Measurements from ENCODE around the gene TMEM41A. TPM values are rescaled to one million over a fixed set of nuclear protein-coding genes. Genes with fewer than 3 reads are reported as not detected.
"Not testable (repeated sequence)": the region's sequence is repeated elsewhere in the genome, so short reads cannot be mapped to it uniquely, and the experiment has no call there.

Gene TMEM41A
- total RNA-seq, 1 donor from 2014 or later, result 15.9 TPM

DNA sequence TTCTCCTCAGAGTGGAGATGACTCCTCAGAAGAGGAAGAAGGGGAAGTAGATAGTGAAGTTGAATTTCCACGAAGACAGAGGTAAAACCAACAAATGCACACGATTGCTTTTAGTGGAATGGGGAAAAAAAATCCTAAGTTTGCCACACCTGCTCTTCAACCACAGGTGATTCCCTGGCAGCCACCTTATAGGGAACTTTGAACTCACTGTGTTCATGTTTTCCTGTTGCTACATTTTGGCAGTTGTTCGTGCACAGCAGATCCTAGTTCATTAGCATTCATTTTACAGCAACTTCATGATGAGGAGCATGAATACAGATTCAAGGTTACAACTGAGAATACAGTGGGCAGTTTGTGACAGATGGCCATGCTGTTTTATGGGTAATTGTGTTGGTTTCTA lies 21.5 kb downstream of the TMEM41A start:
- Mint-ChIP-seq H3K27ac (ENCODE audit: unreplicated experiment) (no peak overlapping the region), H3K4me1 (ENCODE audit: low read depth) (no peaks in the 10 kb centered on the region), H3K36me3 (ENCODE audit: low read depth) (peaks cover 26% of the 10 kb centered on the region), H3K9me3 (ENCODE audit: low read depth) (no peaks in the 10 kb centered on the region), H3K4me3 (ENCODE audit: unreplicated experiment) (no peak overlapping the region), H3K27me3 (ENCODE audit: low read depth) (no peaks in the 10 kb centered on the region)
- DNase-seq (ENCODE audit: low spot score), result no peak
- TF ChIP-seq, protein P1, sequence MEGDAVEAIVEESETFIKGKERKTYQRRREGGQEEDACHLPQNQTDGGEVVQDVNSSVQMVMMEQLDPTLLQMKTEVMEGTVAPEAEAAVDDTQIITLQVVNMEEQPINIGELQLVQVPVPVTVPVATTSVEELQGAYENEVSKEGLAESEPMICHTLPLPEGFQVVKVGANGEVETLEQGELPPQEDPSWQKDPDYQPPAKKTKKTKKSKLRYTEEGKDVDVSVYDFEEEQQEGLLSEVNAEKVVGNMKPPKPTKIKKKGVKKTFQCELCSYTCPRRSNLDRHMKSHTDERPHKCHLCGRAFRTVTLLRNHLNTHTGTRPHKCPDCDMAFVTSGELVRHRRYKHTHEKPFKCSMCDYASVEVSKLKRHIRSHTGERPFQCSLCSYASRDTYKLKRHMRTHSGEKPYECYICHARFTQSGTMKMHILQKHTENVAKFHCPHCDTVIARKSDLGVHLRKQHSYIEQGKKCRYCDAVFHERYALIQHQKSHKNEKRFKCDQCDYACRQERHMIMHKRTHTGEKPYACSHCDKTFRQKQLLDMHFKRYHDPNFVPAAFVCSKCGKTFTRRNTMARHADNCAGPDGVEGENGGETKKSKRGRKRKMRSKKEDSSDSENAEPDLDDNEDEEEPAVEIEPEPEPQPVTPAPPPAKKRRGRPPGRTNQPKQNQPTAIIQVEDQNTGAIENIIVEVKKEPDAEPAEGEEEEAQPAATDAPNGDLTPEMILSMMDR (IDR thresholded peaks at IDR 0.05), result no peak

DNA sequence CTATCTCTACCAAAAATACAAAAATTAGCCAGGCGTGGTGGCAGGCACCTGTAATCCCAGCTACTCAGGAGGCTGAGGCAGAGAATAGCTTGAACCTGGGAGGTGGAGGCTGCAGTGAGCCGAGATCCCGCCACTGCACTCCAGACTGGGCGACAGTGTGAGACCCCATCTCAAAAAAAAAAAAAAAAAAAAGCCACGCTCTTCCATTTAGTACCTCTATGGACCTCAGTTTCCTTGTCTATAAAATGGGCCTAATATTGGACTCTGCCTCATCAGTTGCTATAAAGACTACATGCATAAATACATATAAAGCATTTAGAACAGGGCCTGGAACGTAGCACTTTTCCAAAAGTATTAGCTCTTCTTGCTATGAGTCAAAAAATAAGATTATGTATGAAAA lies 23.9 kb downstream of the TMEM41A start:
- H3K36me3 Mint-ChIP-seq (ENCODE audit: low read depth), result peaks cover 18% of the 10 kb centered on the region
- H3K4me3 Mint-ChIP-seq (ENCODE audit: unreplicated experiment); H3K27ac Mint-ChIP-seq (ENCODE audit: unreplicated experiment); H3K27me3 Mint-ChIP-seq (ENCODE audit: low read depth); H3K4me1 Mint-ChIP-seq (ENCODE audit: low read depth); DNase-seq (ENCODE audit: low spot score); H3K9me3 Mint-ChIP-seq (ENCODE audit: low read depth): not testable (repeated sequence)

DNA sequence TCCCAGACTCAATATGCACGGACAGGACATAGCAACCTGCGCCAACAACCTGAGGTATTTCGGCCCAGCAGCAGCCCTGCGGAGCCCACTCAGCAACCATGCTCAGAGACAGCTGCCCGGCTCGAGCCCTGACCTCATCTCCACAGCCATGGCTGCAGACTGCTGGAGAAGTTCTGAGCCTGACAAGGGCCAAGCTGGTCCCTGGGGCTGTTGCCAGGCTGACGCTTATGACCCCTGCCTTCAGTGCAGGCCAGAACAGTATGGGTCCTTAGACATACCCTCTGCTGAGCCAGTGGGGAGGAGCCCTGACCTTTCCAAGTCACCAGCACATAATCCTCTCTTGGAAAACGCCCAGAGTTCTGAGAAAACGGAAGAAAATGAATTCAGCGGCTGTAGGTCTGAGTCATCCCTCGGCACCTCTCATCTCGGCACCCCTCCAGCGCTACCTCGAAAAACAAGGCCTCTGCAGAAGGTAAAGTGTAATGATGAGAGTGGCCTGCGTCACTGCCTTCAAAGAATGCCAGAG lies 25.5 kb downstream of the TMEM41A start:
- DNase-seq (ENCODE audit: low spot score), result no peak
- H3K9me3 Mint-ChIP-seq (ENCODE audit: low read depth), result no peaks in the 10 kb centered on the region
- H3K27me3 Mint-ChIP-seq (ENCODE audit: low read depth), result no peaks in the 10 kb centered on the region
- H3K36me3 Mint-ChIP-seq (ENCODE audit: low read depth), result peaks cover 25% of the 10 kb centered on the region
- H3K4me3 Mint-ChIP-seq (ENCODE audit: unreplicated experiment), result no peak overlapping the region
- no peaks in the 10 kb centered on the region for H3K4me1 Mint-ChIP-seq (ENCODE audit: low read depth)
- TF ChIP-seq, protein P1 (IDR thresholded peaks at IDR 0.05), result no peak
- H3K27ac Mint-ChIP-seq (ENCODE audit: unreplicated experiment), result no peak overlapping the region

DNA sequence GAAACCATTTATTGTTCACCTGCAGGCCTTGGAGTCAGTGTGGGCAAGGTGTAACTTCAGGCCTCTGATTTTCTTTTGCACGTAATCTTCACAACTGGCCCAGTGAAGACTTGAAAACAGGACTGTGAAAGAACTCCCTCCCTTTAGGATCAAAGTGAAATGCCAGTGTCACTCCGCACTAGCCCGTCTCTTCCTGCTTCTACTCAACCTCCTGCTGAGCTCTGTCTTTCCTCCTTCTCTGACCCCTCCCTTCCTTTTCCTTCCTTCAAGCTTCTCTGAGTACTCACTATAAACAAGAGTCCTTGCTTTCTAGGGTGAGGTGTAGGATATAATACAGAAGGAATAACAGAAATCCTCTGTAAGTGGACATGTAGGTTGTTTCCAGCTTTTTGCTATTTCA lies 28.5 kb downstream of the TMEM41A start:
- Mint-ChIP-seq H3K27me3 (ENCODE audit: low read depth) (no peaks in the 10 kb centered on the region), H3K27ac (ENCODE audit: unreplicated experiment) (no peak overlapping the region), H3K4me3 (ENCODE audit: unreplicated experiment) (no peak overlapping the region), H3K9me3 (ENCODE audit: low read depth) (no peaks in the 10 kb centered on the region), H3K36me3 (ENCODE audit: low read depth) (peaks cover 33% of the 10 kb centered on the region), H3K4me1 (ENCODE audit: low read depth) (no peaks in the 10 kb centered on the region)
- TF ChIP-seq, protein P1 (IDR thresholded peaks at IDR 0.05), result no peak
- no peak for DNase-seq (ENCODE audit: low spot score)

DNA sequence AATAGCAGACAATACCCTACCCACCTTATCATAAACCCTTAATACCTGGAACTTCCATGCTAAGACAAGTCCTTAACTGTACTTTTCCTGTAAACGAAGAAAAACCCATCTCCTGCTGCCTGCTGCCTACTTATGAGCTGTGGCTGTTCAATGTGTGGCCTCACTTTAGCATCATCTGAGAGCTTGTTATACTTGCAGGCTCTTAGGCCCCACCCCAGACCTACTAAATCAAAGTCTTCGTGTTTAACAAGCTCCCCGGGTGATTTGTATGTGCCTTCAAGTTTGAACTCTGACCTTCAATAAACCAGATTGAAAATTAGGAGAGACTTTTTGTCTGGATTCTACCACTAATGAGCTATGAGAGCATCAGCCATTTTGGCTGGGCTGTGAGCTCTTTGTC lies 29.3 kb downstream of the TMEM41A start:
- Mint-ChIP-seq H3K4me1 (ENCODE audit: low read depth) (no peaks in the 10 kb centered on the region), H3K27me3 (ENCODE audit: low read depth) (no peaks in the 10 kb centered on the region), H3K4me3 (ENCODE audit: unreplicated experiment) (no peak overlapping the region), H3K36me3 (ENCODE audit: low read depth) (peaks cover 33% of the 10 kb centered on the region), H3K9me3 (ENCODE audit: low read depth) (no peaks in the 10 kb centered on the region), H3K27ac (ENCODE audit: unreplicated experiment) (no peak overlapping the region)
- TF ChIP-seq, protein P1 (IDR thresholded peaks at IDR 0.05), result no peak
- no peak for DNase-seq (ENCODE audit: low spot score)

DNA sequence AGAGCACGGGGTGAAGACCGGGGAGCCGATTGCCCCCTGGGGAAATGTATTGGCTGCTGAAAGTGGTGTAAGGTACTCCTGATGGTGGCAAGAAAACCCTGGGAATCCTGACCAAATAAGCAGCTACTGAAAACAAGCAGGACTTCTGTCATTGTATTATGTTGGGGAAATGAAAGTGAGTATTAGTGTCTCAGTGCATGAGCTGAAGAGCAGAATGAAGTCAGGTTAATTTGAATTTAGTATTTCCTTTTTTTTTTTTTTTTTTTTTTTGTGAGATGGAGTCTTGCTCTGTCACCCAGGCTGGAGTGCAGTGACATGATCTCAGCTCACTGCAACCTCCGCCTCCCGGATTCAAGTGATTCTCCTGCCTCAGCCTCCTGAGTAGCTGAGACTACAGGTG lies 32.7 kb downstream of the TMEM41A start:
- H3K4me1 Mint-ChIP-seq (ENCODE audit: low read depth); H3K27ac Mint-ChIP-seq (ENCODE audit: unreplicated experiment); H3K4me3 Mint-ChIP-seq (ENCODE audit: unreplicated experiment); H3K9me3 Mint-ChIP-seq (ENCODE audit: low read depth); H3K27me3 Mint-ChIP-seq (ENCODE audit: low read depth); DNase-seq (ENCODE audit: low spot score): not testable (repeated sequence)
- H3K36me3 Mint-ChIP-seq (ENCODE audit: low read depth), result peaks cover 32% of the 10 kb centered on the region

Measured in chondrocyte (in vitro differentiated cells).